AG09309 (cell line): Measurements from ENCODE around the gene GATA5.

Experiments
- DNase-seq: peaks from one replicate; pipeline ENCODE4 v3.0.0-alpha.2; 2010; ENCODE audit warnings: low read depth
- H3K4me3 ChIP-seq: 2 replicates; pipeline ENCODE4 v1.5.1; 2011; ENCODE audit warnings: mild to moderate bottlenecking, low read depth, low read length, moderate library complexity; ENCODE audit not compliant: control insufficient read depth
- TF ChIP-seq, protein P1 (sequence below): IDR thresholded peaks from 2 replicates; pipeline ENCODE4 v1.5.1; 2011; ENCODE audit warnings: mild to moderate bottlenecking, low read depth, low read length, inconsistent platforms; ENCODE audit not compliant: insufficient read depth, control insufficient read depth; ENCODE audit errors: missing control alignments

Gene GATA5

DNA sequence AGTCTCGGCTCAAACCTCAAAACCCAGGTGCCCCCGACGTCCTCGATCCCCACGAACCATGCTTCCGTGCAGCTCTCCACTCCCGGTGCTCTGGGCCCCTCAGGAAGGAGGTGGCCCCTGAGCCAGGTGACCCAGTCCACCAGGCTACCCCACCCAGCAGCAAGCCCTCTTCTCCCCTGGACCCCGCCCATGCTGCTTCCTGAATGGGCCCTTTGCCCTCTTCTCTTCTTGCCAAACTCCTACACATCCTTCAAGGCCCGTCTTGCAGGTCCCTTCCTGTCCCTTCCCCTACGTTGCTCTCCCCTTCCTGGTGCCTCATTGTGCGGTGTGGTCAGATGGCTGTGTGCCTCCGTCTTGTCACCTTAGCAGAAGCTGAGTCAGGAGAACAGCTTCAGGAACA, 3.4 kb upstream of the GATA5 start:
- TF ChIP-seq, protein P1, sequence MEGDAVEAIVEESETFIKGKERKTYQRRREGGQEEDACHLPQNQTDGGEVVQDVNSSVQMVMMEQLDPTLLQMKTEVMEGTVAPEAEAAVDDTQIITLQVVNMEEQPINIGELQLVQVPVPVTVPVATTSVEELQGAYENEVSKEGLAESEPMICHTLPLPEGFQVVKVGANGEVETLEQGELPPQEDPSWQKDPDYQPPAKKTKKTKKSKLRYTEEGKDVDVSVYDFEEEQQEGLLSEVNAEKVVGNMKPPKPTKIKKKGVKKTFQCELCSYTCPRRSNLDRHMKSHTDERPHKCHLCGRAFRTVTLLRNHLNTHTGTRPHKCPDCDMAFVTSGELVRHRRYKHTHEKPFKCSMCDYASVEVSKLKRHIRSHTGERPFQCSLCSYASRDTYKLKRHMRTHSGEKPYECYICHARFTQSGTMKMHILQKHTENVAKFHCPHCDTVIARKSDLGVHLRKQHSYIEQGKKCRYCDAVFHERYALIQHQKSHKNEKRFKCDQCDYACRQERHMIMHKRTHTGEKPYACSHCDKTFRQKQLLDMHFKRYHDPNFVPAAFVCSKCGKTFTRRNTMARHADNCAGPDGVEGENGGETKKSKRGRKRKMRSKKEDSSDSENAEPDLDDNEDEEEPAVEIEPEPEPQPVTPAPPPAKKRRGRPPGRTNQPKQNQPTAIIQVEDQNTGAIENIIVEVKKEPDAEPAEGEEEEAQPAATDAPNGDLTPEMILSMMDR: no peak
- DNase-seq: no peak
- H3K4me3 ChIP-seq: no peak overlapping the region

DNA sequence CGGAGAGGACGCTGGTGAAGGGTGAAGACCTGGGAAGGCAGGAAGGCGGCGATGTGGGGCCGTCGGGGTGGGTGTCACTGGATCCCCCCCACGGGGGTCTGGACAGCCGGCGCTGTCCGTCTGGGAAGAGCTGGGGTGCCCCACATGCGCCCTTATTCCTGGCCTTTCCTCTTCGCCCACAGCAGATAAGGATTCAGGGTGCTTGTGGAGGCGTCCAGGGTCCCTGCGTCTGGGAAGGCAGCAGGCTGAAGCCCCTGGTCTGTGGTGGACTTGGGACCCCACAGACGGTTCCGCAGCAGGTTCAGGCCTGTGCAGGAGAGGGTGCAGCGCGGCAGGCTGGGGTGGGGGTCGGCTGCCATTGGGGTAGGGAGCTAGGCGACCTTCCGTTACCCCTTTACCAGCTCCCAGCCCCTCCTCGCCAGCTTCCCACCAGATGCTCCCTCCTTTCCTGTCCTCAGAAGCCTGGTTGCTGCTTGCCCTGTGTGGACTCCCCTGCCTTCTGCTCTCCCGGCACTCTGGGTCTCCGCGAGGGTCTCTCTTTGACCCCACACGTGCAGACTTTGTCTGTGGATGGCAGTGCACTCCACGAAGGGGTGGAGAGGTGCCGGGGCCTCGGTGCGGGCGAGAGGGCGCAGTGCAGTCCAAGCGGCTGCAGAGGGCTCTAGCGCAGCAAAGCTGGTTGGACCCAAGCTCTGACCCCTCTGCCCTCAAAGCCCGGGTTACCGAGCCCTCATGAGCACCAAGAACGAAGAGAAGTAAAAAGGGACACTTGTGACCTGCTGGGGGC, 2.1 kb upstream of the GATA5 start:
- TF ChIP-seq, protein P1: no peak
- no peak overlapping the region for H3K4me3 ChIP-seq
- no peak for DNase-seq

DNA sequence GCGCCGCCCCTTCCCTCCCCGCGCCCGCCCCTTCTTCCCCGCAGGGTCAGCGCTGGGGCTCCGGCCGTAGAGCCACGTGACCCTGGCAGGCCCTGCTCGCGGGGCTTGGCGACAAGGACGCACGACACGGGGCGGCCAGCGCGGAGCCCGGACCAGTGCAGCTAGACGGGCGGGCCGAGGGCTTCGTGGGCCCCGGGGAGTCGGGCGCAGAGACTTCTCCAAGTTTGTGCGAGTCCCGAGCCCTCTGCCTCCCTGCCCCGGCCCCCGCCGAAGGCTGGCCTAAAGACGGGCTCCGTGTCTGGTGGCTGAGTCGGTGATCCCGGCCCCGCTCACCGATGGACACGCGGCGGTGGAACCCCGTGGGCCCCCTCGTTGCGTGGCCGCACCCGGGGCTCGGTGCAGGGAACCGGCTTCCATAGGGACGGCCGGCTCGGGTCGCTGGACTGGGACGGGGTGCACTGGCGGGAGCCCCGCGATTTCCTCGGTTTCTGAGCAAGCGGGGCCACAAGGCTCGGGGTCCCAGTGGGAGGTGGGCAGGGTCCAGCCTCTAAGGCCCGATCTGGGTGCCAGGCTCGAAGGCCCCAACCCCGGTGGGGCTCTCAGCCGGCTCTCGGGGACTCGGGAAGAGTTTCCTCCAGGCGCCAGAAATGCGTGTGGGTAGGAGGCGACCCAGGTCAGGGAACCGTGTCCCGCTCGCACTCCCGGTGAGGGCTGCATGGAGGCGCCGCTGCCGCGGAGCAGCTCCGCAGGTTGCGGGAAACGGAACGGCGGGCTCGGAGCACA, 452 bp upstream of the GATA5 start:
- H3K4me3 ChIP-seq: no peak overlapping the region
- DNase-seq: no peak

DNA sequence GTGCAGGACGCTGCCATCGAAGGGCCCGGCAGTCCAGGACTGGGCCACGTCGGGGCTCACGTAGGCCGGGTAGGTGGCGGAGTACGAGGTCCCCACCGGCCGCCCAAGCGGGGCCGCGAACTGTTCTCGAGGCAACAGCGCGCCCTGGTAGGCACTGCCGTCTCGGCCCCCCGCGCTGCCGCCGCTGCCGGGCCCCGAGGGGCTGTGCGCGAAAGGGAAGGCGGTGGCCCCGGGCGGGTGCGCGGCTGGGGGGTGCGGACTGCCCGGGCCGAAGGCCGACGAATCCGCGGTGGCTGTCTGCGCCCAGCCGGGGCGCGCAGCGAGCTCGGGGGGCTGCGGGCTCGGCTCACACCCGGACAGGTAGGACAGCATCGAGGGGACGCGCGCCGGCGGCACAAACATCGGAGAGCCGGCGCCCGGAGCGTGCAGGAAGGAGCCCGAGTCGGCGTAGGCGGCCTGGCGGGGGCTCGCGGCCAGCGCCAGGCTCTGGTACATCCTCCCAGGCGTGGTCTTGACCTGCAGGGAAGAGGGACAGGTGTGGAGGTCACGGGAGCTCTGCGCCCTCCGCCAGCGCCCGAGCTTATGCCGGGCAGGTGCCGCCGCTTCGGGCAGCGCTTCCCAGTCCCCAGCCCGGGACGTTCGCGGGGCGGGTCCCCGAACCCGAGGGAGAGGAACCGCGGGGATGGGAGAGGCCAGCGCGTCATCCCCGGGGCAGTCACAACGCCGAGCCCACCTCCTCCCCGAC, 596 bp downstream of the GATA5 start:
- H3K4me3 ChIP-seq: no peak overlapping the region
- DNase-seq: no peak
- TF ChIP-seq, protein P1: no peak

More for the DNA sequence above, 452 bp upstream of the GATA5 start:
- TF ChIP-seq, protein P1: no peak

DNA sequence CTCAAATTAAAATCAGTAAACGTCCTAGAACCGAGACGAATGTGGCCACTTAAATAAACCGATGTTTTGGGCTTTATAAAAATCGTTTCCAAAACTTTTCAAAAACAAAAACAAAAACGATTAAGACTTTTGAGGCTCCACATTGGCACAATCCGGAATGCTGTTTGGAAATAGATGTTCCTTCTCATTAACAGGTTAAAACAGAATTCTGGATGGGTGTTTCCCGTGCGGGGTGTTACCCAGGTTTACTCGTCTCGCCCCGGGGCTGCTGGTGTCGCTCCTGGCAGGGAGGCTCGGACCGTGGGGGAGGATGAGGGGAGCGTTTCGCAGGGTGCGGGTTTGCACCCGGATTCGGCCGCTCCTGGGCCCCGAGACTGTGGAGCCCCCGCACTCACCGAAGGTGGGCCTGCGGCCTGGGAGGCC, 1.2 kb downstream of the GATA5 start:
- no peak for DNase-seq
- no peak overlapping the region for H3K4me3 ChIP-seq
- TF ChIP-seq, protein P1: no peak

DNA sequence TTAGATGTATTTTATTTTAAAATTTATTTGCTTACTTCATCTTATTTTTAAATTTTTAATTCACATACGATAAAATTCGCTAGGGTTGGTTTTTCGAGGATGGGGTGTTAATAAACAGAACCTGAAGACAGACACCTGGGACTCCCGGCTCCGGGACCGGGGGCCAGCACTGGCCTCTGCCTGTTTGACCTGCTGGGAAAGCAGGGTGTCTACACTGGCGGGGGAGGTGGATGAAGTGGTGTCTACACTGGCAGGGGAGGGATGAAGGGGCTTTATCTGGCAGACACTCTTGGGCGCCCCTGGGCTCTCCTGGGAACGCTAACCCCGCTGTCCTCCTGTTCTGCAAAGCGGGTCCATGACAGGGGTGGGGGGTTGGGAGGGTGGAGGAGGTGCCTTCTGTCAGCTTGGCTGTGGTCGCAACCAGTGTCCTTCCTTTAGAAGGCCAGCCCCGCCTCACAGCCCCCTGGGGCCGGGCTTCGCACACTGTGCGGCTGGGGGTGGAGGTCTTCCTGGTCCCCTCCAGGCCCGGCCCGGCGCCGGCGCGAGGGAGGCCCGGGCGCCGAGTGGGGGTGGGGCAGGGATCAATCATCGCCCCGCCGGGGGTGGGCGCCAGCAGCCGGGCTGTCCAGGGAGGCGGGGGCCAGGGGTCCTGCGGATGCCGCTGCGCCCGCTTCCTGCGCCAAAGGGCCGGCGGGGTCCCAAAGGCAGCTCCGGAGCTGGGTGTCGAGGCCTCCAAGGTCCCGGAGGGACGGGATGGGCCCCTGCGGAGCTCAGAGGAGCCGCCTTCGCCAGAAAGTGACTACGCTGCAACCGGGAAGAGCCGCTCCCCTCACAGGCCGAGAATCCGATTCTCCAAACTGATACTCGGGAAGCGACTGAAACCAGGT, 1.8 kb downstream of the GATA5 start:
- H3K4me3 ChIP-seq: no peak overlapping the region
- DNase-seq: no peak
- TF ChIP-seq, protein P1: no peak
